Astrocyte of the hippocampus (primary cell): Measurements from ENCODE around the gene DDX50.
"Not testable (repeated sequence)": the region's sequence is repeated elsewhere in the genome, so short reads cannot be mapped to it uniquely, and the experiment has no call there.

Source experiments
- DNase-seq: peaks from one replicate; pipeline ENCODE4 v3.0.0; 2011; ENCODE audit warnings: low read depth, low spot score

The DDX50 gene

GRCh38 chr10:68902382-68902781, 1.3 kb downstream of the DDX50 start:
- no peak for DNase-seq

GRCh38 chr10:68924593-68924992, 23.5 kb downstream of the DDX50 start:
- DNase-seq: peak; percentile 39

- DNase-seq: no peak
Measured at GRCh38 chr10:68925489-68925888, 24.4 kb downstream of the DDX50 start.

- DNase-seq: not testable (repeated sequence)
Measured at GRCh38 chr10:68929157-68929556, 28.0 kb downstream of the DDX50 start.

GRCh38 chr10:68929888-68930287, 28.8 kb downstream of the DDX50 start:
- DNase-seq: not testable (repeated sequence)

- not testable (repeated sequence) for DNase-seq
Measured at GRCh38 chr10:68932860-68933259, 31.7 kb downstream of the DDX50 start.

- DNase-seq: no peak
Measured at GRCh38 chr10:68934994-68935393, 33.9 kb downstream of the DDX50 start.

GRCh38 chr10:68938117-68938516, 37.0 kb downstream of the DDX50 start:
- DNase-seq: peak; percentile 4

- no peak for DNase-seq
Measured at GRCh38 chr10:68938884-68939283, 37.8 kb downstream of the DDX50 start.

GRCh38 chr10:68940917-68941316, 39.8 kb downstream of the DDX50 start:
- DNase-seq: not testable (repeated sequence)

- DNase-seq: no peak
Measured at GRCh38 chr10:68950598-68950997, 49.5 kb downstream of the DDX50 start.

GRCh38 chr10:68954904-68955303, 53.8 kb downstream of the DDX50 start:
- no peak for DNase-seq

GRCh38 chr10:68955355-68955831, 54.3 kb downstream of the DDX50 start:
- no peak for DNase-seq

- peak; percentile 95 for DNase-seq
Measured at GRCh38 chr10:68955832-68956532, 54.9 kb downstream of the DDX50 start, which contains the start of gene DDX21. TSS of gene DDX21 (plus strand) at chr10:68956170. CDS start at chr10:68956226, 56 bp downstream.

GRCh38 chr10:68957284-68957615, 56.1 kb downstream of the DDX50 start:
- DNase-seq: no peak

GRCh38 chr10:68957654-68958053, 56.5 kb downstream of the DDX50 start:
- peak; percentile 1 for DNase-seq

- DNase-seq: no peak
Measured at GRCh38 chr10:68959695-68960527, 58.8 kb downstream of the DDX50 start.

GRCh38 chr10:68963151-68963550, 62.0 kb downstream of the DDX50 start:
- DNase-seq: no peak

GRCh38 chr10:68973975-68974374, 72.9 kb downstream of the DDX50 start:
- DNase-seq: no peak

GRCh38 chr10:68975936-68976473, 74.9 kb downstream of the DDX50 start:
- not testable (repeated sequence) for DNase-seq

- DNase-seq: not testable (repeated sequence)
Measured at GRCh38 chr10:68979738-68980137, 78.6 kb downstream of the DDX50 start.

- DNase-seq: no peak
Measured at GRCh38 chr10:68981074-68981473, 80.0 kb downstream of the DDX50 start.
